HG03439 (cell line): Measurements from ENCODE around the gene IRX4.
"Not testable (repeated sequence)": the region's sequence is repeated elsewhere in the genome, so short reads cannot be mapped to it uniquely, and the experiment has no call there.

Experiments
- ATAC-seq: cut with Tn5 transposase; IDR thresholded peaks from one replicate; pipeline ENCODE4 v1.9.1; 2021; ENCODE audit warnings: mild to moderate bottlenecking, moderate library complexity; ENCODE audit not compliant: unreplicated experiment

Gene IRX4

GRCh38 chr5:1860949-1861348 is 21.8 kb downstream of the IRX4 start:
- ATAC-seq: no peak

DNA sequence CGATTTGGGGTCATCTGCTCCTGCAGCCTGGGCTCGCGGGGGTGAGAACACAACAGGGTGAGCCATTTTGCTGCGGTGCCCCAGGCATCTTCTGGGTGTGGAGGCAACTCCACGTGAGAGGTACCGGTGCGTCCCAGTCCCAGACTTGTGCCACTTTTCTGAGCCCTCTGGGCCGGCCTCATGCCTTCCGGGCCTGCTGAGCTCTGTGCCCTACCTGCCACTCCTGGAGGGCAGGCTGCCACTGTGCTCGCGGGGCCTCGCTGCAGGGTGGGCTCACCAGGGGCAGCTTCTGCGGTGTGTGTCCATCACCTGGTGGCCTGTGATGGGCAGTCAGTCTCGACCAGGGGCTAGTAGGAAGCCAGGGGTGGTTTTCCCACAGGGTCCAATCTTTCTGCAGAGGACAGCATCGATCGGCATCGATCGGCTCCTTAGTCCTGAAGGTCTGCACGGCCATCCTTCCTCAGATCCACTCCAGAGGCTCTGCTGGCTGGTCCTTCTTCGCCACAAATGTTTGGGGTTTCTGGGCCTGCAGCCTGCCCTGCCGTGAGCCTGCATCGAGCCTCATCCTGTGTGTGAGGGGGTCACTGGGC is 22.6 kb downstream of the IRX4 start:
- no peak for ATAC-seq

GRCh38 chr5:1859099-1859498 is 23.6 kb downstream of the IRX4 start:
- ATAC-seq: no peak

GRCh38 chr5:1858436-1858835 is 24.3 kb downstream of the IRX4 start:
- no peak for ATAC-seq

DNA sequence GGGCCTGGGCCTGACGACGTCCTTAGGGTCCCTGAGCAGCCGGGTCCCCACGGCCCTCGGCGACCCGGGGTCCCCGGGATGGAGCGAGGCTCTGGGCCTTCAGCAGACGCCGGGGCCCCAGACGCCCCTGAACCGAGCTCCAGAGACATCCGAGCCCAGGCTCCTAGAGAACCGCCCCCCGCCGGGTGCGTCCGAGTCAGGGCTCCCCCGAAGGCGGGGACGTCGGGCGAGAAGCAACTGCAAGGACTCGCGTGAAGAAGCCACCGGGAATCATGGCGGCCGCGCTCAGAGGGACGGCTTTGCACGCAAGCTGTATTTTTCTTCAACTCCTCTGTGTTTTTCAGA is 25.5 kb downstream of the IRX4 start:
- ATAC-seq: no peak

- ATAC-seq: no peak
These were observed 26.0 kb downstream of the IRX4 start for GRCh38 chr5:1856596-1857255.

DNA sequence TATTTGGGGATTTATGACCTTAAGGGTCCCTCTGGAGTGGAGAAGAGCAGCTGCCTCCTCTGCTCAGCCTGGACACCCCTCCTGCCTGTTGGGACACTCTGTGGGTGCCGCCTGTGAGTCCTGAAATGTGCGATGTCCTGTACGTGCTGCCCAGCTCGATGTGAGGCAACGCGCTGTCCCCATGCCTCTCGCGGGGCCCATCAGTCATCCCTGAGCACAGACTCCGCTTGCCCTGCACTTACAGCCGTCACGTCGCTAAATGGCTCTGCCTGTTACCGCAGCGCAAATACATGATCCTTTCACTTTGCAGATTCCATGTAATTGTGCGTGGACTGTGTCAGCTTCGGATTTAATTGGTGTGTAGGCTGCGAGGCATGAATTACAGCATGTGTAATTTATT is 27.1 kb downstream of the IRX4 start:
- no peak for ATAC-seq

GRCh38 chr5:1855075-1855474 is 27.6 kb downstream of the IRX4 start:
- ATAC-seq: no peak

- ATAC-seq: no peak
These were observed 29.2 kb downstream of the IRX4 start for GRCh38 chr5:1853531-1853930.

GRCh38 chr5:1852324-1852947 is 30.3 kb downstream of the IRX4 start:
- no peak for ATAC-seq

DNA sequence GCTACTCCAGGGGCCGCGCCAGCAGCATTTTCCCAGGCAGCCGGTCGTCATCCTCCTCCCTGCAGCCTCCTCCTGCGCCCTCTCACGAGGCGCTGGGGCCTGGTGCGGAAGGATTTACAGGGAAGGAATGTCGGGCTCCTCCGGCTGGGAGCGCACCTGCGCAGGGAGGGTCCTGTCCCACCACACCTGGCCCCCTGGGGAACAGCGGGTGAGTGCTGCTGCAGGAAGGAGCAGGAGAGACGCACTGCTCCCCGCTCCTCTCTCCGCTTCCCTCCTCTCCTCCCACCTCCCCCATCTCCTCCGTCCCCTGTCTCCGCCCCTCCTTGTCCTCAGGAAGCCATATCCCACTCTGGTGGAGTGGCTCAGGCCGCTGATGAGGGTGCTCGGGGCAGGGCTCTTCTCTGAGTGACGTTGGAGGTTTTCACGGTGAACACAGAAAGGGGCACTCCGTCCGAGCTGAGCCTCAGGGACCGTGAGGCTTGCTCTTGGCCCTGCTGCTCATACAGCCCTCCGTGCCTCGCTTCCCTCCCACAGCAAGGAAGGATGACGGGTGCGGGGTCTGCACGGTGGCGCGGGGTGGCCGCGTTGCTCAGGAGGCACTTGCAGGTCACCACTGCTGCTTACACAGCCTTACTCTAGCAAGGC is 31.3 kb downstream of the IRX4 start:
- no peak for ATAC-seq

- no peak for ATAC-seq
These were observed 32.2 kb downstream of the IRX4 start for GRCh38 chr5:1850324-1851154.

GRCh38 chr5:1847611-1848010 is 35.1 kb downstream of the IRX4 start:
- ATAC-seq: no peak

GRCh38 chr5:1847056-1847455 is 35.7 kb downstream of the IRX4 start:
- no peak for ATAC-seq

- ATAC-seq: no peak
These were observed 36.1 kb downstream of the IRX4 start for GRCh38 chr5:1846583-1846982.

DNA sequence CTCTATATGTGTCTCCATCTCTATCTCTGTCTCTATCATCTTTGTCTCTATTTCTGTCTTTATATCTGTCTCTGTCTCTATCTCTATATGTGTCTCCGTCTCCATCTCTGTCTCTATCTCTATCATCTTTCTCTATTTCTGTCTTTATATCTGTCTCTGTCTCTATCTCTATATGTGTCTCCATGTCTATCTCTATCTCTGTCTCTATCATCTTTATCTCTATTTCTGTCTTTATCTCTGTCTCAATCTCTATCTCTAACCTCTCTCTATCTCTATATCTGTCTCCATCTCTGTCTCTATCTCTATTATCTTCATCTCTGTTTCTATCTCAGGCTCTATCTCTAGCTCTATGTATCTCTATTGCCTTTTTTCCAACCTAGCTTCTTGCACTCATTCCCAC is 37.0 kb downstream of the IRX4 start:
- ATAC-seq: no peak

DNA sequence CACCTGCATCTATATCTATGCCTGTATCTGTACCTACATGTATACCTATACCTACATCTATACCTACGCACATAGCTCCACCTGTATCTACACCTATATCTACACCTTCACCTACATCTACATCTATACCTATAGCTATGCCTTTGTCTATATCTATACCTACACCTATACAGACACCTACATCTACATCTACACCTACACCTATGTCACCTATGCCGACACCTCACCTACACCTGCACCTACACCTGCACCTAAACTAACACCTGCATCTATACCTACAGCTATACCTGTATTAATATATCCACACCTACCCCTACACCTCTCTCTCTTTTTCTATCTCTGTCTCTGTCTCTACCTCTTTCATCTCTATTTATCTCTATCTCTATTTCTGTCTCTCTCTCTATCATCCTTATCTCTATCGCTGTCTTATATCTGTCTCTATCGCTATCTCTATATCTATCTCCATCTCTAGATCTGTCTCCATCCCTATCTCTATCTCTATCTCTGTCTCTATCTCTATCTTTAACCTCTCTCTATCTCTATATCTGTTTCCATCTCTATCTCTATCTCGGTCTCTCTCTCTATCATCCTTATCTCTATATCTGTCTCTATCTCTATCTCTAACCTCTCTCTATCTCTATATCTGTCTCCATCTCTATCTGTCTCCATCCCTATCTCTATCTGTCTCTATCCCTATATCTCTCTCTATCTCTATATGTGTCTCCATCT is 37.9 kb downstream of the IRX4 start:
- ATAC-seq: no peak

GRCh38 chr5:1843761-1844160 is 39.0 kb downstream of the IRX4 start:
- ATAC-seq: not testable (repeated sequence)

GRCh38 chr5:1842004-1842819 is 40.5 kb downstream of the IRX4 start:
- no peak for ATAC-seq
